Left ventricle myocardium inferior (tissue), 1 donor: ENCODE results near the gene SMC4. TPM values are rescaled to one million over a fixed set of nuclear protein-coding genes. Genes with fewer than 3 reads are reported as not detected.

Experiments used
- DNase-seq: peaks from one replicate; pipeline ENCODE4 v3.0.0-alpha.2; 2020
- H3K27ac ChIP-seq: fragments of 200-600 bp; replicated peaks from 2 replicates; pipeline ENCODE4 v1.8.0; 2021
- H3K27me3 ChIP-seq: fragments of 200-600 bp; 2 replicates; pipeline ENCODE4 v1.8.0; 2021; ENCODE audit warnings: low read depth
- H3K36me3 ChIP-seq: fragments of 200-600 bp; 2 replicates; pipeline ENCODE4 v1.8.0; 2021
- H3K4me1 ChIP-seq: fragments of 200-600 bp; 2 replicates; pipeline ENCODE4 v1.8.0; 2021
- H3K4me3 ChIP-seq: fragments of 200-600 bp; 2 replicates; pipeline ENCODE4 v1.8.0; 2021; ENCODE audit warnings: mild to moderate bottlenecking, moderate library complexity
- H3K9me3 ChIP-seq: fragments of 200-600 bp; replicated peaks from 2 replicates; pipeline ENCODE4 v1.8.0; 2021
- CTCF ChIP-seq: fragments of 200-600 bp; IDR thresholded peaks from 2 replicates; pipeline ENCODE4 v1.8.0; 2021; ENCODE audit warnings: antibody characterized with exemption, mild to moderate bottlenecking, borderline replicate concordance
- intact Hi-C: fragments of 100-400 bp; cut with micrococcal nuclease; formaldehyde crosslinking; loops from one replicate; pipeline ENCODE4 v1.11.0; 2022
- total RNA-seq: library from RNA; stranded (reverse); fragmentation: NEBNext Ultra II Directional; extraction: Animal tissue kit (Norgen Biotek cat#: 25700); gene quantifications from one replicate; pipeline ENCODE4 v1.2.1, GENCODE V29; 2021
- donor health status: DM: no; HTN: yes; CAD: no; lungs with severe emphysema.

The SMC4 gene
- total RNA-seq, 1 donor from 2014 or later: 18.4 TPM

- Histone ChIP-seq H3K9me3 (no peaks in the 10 kb centered on the region), H3K4me3 (no peak overlapping the region), H3K4me1 (peaks cover 19% of the 10 kb centered on the region), H3K36me3 (no peaks in the 10 kb centered on the region), H3K27ac (no peak overlapping the region), H3K27me3 (no peaks in the 10 kb centered on the region)
- no peak for TF ChIP-seq CTCF
- intact Hi-C loops: no loop called here
- DNase-seq: no peak
These were observed 4.2 kb upstream of the SMC4 start for GRCh38 chr3:160395297-160395696.

GRCh38 chr3:160398820-160399124 is 678 bp upstream of the SMC4 start:
- peak overlapping the region; percentile 81 for H3K4me3 ChIP-seq
- H3K27ac ChIP-seq: peak overlapping the region; percentile 88
- peak; percentile 16 for TF ChIP-seq CTCF
- intact Hi-C loops: no loop called here
- H3K27me3 ChIP-seq: no peaks in the 10 kb centered on the region
- H3K9me3 ChIP-seq: no peaks in the 10 kb centered on the region
- peaks cover 53% of the 10 kb centered on the region for H3K4me1 ChIP-seq
- DNase-seq: no peak
- H3K36me3 ChIP-seq: no peaks in the 10 kb centered on the region

- no peak for TF ChIP-seq CTCF
- Histone ChIP-seq H3K27me3 (no peaks in the 10 kb centered on the region), H3K4me1 (peaks cover 63% of the 10 kb centered on the region), H3K36me3 (no peaks in the 10 kb centered on the region), H3K9me3 (no peaks in the 10 kb centered on the region), H3K4me3 (peak overlapping the region; percentile 81), H3K27ac (peak overlapping the region; percentile 88)
- DNase-seq: peak; percentile 40
- intact Hi-C loops: no loop called here
These were observed 716 bp downstream of the SMC4 start for GRCh38 chr3:160400030-160400701.

GRCh38 chr3:160400702-160401150 is 1.3 kb downstream of the SMC4 start:
- DNase-seq: peak; percentile 21
- TF ChIP-seq CTCF: no peak
- intact Hi-C loops: no loop called here

GRCh38 chr3:160401291-160402095 is 2.0 kb downstream of the SMC4 start:
- Histone ChIP-seq H3K27me3 (no peaks in the 10 kb centered on the region), H3K36me3 (no peaks in the 10 kb centered on the region), H3K9me3 (no peaks in the 10 kb centered on the region), H3K4me1 (peaks cover 63% of the 10 kb centered on the region), H3K27ac (peak overlapping the region; percentile 88), H3K4me3 (peak overlapping the region; percentile 81)
- TF ChIP-seq CTCF: no peak
- no peak for DNase-seq
- intact Hi-C loops: no loop called here

More at GRCh38 chr3:160400702-160401150, 1.3 kb downstream of the SMC4 start:
- peak overlapping the region; percentile 81 for H3K4me3 ChIP-seq
- H3K27ac ChIP-seq: peak overlapping the region; percentile 88
- H3K9me3 ChIP-seq: no peaks in the 10 kb centered on the region
- H3K27me3 ChIP-seq: no peaks in the 10 kb centered on the region
- H3K4me1 ChIP-seq: peaks cover 63% of the 10 kb centered on the region
- H3K36me3 ChIP-seq: no peaks in the 10 kb centered on the region
